A549 treated with DMSO at 1 μM for 4 hours (cell line): ENCODE results near the gene PRUNE1. TPM values are rescaled to one million over a fixed set of nuclear protein-coding genes. Genes with fewer than 3 reads are reported as not detected.

Experiments
- total RNA-seq: library from RNA; stranded (reverse); fragments of 200-300 nt; extraction: Qiagen RNA extraction; gene quantifications from 5 replicates; pipeline ENCODE4 v1.2.3, GENCODE V29; 2022; ENCODE audit warnings: low read depth

PRUNE1 gene, protein sequence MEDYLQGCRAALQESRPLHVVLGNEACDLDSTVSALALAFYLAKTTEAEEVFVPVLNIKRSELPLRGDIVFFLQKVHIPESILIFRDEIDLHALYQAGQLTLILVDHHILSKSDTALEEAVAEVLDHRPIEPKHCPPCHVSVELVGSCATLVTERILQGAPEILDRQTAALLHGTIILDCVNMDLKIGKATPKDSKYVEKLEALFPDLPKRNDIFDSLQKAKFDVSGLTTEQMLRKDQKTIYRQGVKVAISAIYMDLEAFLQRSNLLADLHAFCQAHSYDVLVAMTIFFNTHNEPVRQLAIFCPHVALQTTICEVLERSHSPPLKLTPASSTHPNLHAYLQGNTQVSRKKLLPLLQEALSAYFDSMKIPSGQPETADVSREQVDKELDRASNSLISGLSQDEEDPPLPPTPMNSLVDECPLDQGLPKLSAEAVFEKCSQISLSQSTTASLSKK
- 12.7 to 17.8 TPM (median 15.1 TPM) in 5 replicates for total RNA-seq

DNA sequence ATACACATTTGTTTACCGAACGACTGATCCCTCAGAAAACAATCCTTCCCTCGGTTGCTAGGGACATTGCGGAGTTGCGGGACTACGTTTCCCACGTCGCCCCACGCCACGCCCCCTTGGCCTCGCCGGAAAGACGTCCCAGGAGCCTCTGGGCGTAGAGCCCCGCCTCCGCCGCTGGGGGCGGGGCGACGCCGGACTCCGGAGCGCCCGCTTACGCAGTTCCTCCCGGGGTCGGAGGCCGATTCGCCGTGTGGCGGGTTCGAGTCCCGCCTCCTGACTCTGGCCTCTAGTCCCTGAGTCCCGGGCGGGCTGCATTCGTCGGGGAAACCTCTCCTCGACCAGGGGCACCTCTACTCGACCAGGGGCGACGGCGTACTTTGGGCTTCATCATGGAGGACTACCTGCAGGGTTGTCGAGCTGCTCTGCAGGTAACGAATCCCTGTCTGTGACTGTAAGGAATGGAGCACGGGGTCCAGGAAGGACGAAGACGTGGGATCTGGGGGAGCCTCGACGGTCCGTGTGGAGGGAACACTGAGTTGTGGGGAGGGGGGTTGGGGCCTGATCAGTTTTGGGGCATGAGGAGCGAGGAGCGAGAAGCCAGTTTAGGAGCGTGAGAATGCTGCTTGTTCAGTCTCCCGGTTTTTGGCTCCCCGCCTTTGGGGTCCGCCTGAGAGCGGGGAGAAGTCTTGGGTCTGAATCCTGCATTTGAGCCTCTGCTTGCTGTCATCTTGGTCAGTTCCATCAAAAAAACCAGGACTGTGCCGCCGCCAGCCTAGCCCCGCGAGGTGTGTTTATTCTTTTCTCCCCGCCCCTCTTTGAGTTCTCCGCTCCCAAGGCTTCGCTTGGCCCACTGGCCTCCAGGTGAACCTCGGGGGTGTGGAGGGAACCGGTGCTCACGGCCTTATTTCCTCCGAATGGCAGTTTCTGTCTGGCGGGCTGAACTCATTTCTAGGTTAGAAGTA is at the start of gene PRUNE1:
Gene PRUNE1, plus strand, starts transcription at position 206 of the 962 bp plus-strand sequence. Its CDS starts 184 bp downstream, at position 390.

GRCh38 chr1:150974580-150975478 is 33.4 kb upstream of the PRUNE1 start, which contains the start of gene CERS2:
TSS of gene CERS2 (minus strand) at chr1:150974835. CDS start at chr1:150969090, 5,745 bp downstream.

DNA sequence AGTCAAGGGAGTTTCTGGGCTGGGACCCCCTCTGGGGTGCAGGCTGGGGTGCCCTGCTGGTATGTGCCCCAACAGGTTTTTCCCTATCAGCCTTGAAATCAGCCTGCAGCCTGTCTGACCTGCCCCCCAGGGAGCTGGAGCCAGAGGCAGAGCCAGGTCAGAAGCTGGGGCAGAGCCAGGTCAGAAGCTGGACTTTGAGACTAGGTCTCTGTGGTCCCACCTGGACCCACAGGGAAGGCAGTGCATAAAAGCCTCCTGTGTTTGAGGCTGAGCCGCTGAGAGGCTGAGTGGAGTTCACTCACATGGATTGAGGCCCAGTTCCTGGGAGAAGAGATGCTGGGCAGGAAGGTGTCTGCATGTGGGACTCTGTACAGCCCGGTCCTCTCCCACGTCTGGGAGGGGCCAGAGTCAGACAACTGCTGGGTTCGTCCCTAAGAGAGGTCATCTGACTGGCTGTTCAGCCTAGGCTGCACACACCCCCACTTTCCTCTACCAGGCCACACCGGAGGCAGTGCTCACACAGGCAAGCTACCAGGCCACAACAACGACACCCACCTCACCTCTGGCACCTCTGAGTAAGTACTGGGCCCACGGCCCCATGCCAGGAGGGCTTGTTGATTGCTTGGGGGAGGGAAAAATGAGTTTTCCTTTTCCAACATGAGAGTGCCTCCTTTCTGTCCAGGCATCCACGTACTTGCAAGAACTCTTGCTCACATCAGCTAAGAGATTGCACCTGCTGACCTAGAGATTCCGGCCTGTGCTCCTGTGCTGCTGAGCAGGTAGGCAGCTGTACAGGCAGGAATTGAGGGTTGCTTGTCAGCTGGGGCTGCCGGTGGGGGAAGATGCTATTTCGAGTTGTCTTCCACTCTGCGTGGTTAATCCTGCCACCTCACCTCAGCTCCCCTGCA is 26.2 kb upstream of the PRUNE1 start, which contains the start of gene ANXA9:
Gene ANXA9, plus strand, starts transcription at position 488 of the 908 bp plus-strand sequence. CDS start 814 bp downstream, outside the sequence.

GRCh38 chr1:151006327-151007052 is 1.8 kb upstream of the PRUNE1 start, which contains the start of gene MINDY1:
TSS of gene MINDY1 (minus strand) at chr1:151006902. CDS start at chr1:151002617, 4,285 bp downstream.

DNA sequence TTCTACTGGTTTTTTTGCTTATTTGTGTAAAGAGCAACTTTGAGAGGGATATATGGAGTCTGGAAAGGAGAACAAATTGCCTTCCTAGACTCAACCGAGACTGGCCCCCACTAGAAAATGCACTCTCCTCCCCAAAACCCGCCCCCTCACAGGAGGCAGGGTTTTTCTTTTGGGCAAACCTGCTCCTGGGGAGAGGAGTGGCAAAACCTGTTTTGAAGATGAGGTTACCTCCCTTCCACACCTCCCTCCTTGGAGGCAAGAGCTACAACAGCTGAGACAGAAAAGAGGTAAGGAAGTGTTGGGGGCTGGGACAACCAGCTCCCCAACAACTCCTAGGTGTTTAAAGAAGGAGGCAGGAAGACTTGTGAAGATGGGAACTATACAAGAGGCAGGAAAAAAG is 28.1 kb downstream of the PRUNE1 start, which contains the start of gene BNIPL:
Gene BNIPL, plus strand, starts transcription at position 231 of the 400 bp plus-strand sequence. Its CDS starts 140 bp downstream, at position 371.

GRCh38 chr1:151047591-151047924 is 39.3 kb downstream of the PRUNE1 start, which contains the start of gene C1orf56:
TSS of gene C1orf56 (plus strand) at chr1:151047751. CDS start at chr1:151047848, 97 bp downstream.

DNA sequence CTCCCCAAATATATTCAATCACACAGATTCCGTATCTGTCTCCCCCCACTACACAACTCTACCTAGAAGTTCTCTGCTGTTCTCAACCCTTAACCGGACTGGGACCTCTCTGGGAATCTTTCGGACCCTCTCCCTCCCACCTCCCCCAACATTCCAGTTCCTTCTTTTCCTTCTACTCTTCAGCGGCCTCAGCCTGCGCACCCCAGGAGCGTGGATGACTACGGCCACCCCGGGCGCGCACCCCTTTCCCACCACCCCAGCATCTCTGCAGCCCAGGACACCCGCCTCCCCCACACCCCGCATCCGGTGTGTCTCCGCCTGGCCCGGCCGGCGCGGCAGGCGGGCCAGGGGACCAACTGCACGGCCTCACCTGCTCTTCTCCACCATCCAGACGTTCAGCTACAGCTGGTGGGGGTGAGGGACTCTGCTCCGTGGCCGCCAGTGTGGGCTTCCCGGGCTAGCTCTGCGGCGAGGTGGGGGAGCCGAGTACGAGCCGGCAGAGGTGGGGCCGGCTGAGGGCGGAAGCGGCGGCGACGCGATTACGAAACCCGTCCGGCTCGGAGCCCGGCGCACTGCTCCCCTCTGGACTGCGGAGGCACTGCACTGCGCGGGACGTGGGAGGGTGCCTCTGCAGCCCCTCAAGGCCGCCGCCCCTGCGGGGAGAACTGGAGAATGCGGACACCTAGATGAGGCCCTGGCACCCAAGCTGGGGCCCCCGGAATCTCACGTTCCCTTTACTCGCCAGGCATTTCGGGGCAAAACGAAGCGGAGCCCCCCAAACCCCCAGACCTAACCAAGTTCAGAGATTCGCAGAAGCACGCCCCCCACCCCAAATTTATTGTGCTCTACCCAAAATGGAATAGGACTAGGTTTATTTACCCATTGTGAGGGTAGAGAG is 51.1 kb downstream of the PRUNE1 start, which contains the start of gene CDC42SE1:
Gene CDC42SE1, minus strand, starts transcription at position 514 of the 898 bp plus-strand sequence. CDS start 3,892 bp downstream, outside the sequence.

GRCh38 chr1:151060007-151060656 is 51.9 kb downstream of the PRUNE1 start, which contains the start of gene MLLT11:
TSS of gene MLLT11 (plus strand) at chr1:151060397. CDS start at chr1:151067225, 6,828 bp downstream.

DNA sequence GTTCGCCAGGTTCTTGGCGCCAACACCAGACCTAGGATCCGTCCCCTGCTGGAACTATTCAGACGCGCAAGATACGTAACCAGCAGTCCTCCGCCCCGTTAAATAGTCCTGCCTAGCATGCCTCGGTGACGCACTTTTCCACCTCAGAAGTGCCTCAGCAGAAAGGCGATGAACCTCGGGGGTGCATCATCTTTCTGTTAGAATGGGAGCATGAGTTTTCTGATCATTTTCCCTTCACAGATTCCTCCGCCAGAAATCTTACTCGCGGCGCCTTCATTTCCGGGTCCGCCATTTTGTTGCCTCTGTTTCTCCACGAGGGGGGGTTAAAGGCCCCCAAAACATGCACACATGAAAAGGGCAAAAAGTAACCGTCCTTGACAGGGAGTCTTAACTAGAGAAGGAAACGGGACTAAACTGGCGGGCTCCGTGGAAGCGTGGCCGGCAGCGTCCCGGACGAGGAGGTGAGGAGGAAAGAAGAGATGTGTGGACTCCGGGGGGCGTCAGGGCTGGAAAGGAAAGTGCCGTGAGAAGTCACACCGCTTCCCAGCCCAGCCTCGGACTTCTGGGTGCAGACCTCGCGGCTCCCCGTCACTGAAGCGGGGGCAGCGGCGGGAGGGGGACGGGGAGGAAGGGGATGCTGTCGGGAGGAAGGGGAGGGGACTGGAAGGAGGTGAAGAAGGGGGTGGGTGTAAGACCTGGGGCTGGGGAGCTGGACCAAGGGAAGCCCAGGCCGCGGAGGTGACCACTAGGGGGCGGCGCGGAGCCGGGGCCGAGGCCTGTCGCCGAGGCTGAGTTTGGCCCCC is 62.4 kb downstream of the PRUNE1 start, which contains the start of gene GABPB2:
Gene GABPB2, plus strand, starts transcription at position 288 of the 803 bp plus-strand sequence. CDS start 17,429 bp downstream, outside the sequence.

Other genes starting within 250 kb of the PRUNE1 start
- gene CTSS, start 242.7 kb upstream of the PRUNE1 start, total RNA-seq = 15.2 to 19.7 TPM (median 16.0 TPM) in 5 replicates
- 1.5 to 2.4 TPM (median 1.7 TPM) in 5 replicates for gene CTSK, start 200.2 kb upstream of the PRUNE1 start, total RNA-seq
- 10.3 to 14.9 TPM (median 13.5 TPM) in 5 replicates for gene ARNT, start 131.8 kb upstream of the PRUNE1 start, total RNA-seq
- gene CTXND2, start 121.3 kb upstream of the PRUNE1 start, total RNA-seq = 0.07 TPM in 1 of 5 replicates, not detected in the others
- gene SETDB1, start 82.1 kb upstream of the PRUNE1 start, total RNA-seq = 21.0 to 27.0 TPM (median 24.8 TPM) in 5 replicates
- gene CERS2, start 33.6 kb upstream of the PRUNE1 start, total RNA-seq = 253 to 265 TPM (median 263 TPM) in 5 replicates
- gene ANXA9, start 26.2 kb upstream of the PRUNE1 start, total RNA-seq = 0.57 to 1.0 TPM (median 0.67 TPM) in 5 replicates
- gene MINDY1, start 1.5 kb upstream of the PRUNE1 start, total RNA-seq = 2.1 to 3.9 TPM (median 3.1 TPM) in 5 replicates
- gene BNIPL, start 28.1 kb downstream of the PRUNE1 start, total RNA-seq = 0.08 to 0.18 TPM (median 0.11 TPM) in 4 of 5 replicates, not detected in the other
- 6.4 to 7.6 TPM (median 7.1 TPM) in 5 replicates for gene C1orf56, start 39.3 kb downstream of the PRUNE1 start, total RNA-seq
- gene CDC42SE1, start 51.2 kb downstream of the PRUNE1 start, total RNA-seq = 72.0 to 83.5 TPM (median 79.6 TPM) in 5 replicates
- gene MLLT11, start 51.9 kb downstream of the PRUNE1 start, total RNA-seq = 15.9 to 20.3 TPM (median 18.8 TPM) in 5 replicates
- gene GABPB2, start 62.3 kb downstream of the PRUNE1 start, total RNA-seq = 2.3 to 4.7 TPM (median 3.7 TPM) in 5 replicates
- gene SEMA6C, start 138.2 kb downstream of the PRUNE1 start, total RNA-seq = 0.72 to 2.0 TPM (median 1.4 TPM) in 5 replicates
- gene TNFAIP8L2, start 148.2 kb downstream of the PRUNE1 start, total RNA-seq = not detected in 5 replicates
- gene LYSMD1, start 157.5 kb downstream of the PRUNE1 start, total RNA-seq = 5.2 to 7.2 TPM (median 6.5 TPM) in 5 replicates
- gene SCNM1, start 157.7 kb downstream of the PRUNE1 start, total RNA-seq = 41.8 to 46.9 TPM (median 46.7 TPM) in 5 replicates
- gene TMOD4, start 167.5 kb downstream of the PRUNE1 start, total RNA-seq = 0.25 to 0.44 TPM (median 0.33 TPM) in 4 of 5 replicates, not detected in the other
- 44.2 to 71.7 TPM (median 45.2 TPM) in 5 replicates for gene VPS72, start 181.7 kb downstream of the PRUNE1 start, total RNA-seq
- 43.6 to 69.2 TPM (median 48.2 TPM) in 5 replicates for gene PIP5K1A, start 190.1 kb downstream of the PRUNE1 start, total RNA-seq
- 173 to 200 TPM (median 195 TPM) in 5 replicates for gene PSMD4, start 246.3 kb downstream of the PRUNE1 start, total RNA-seq